HCT116 (cell line): ENCODE results near the gene STARD5. TPM values are rescaled to one million over a fixed set of nuclear protein-coding genes. Genes with fewer than 3 reads are reported as not detected.

Source experiments
- ATAC-seq: fragments of 200-7000 bp; cut with Tn5 transposase; 2 replicates; pipeline ENCODE4 v1.9.1; 2020; ENCODE audit warnings: mild to moderate bottlenecking, moderate library complexity
- BruUV-seq: library from RNA; stranded (reverse); fragments of 400-500 nt; replicated peaks from 2 replicates; lab custom pipeline; 2021; lab: Mats Ljungman, UMichigan
- CTCF ChIA-PET: fragments of 300-600 bp; sonication (Branson Sonifier 250); formaldehyde crosslinking; loops from one replicate; lab custom pipeline; 2021; ENCODE audit warnings: antibody characterized with exemption; lab: Charles Lee
- POLR2A ChIA-PET: fragments of 300-600, 350-600 bp; sonication (Branson Sonifier 250); formaldehyde crosslinking; loops from one replicate; lab custom pipeline; 2021; ENCODE audit warnings: antibody characterized with exemption; lab: Charles Lee
- RAD21 ChIA-PET, 2 experiments: fragments of 300-600 bp; sonication (Branson Sonifier 250); formaldehyde crosslinking; loops; one replicate each; lab custom pipeline; 2023; ENCODE audit warnings: low total read pairs in 2 of 2; ENCODE audit not compliant: uncharacterized antibody in 2 of 2, unreplicated experiment in 2 of 2, low non-redundant PET in 1 of 2; lab: Charles Lee
- DNase-seq: peaks from one replicate; pipeline ENCODE4 v3.0.0-alpha.2; 2010; ENCODE audit warnings: low read depth, low spot score
- H2AFZ ChIP-seq: fragments of 200-600 bp; shearing (Covaris generic), sonication (generic); 2 replicates; pipeline ENCODE4 v1.6.1; 2017; ENCODE audit warnings: low read depth, mixed run types, mixed read lengths, antibody characterized with exemption, low read length; ENCODE audit not compliant: poor library complexity, severe bottlenecking
- H3K27ac ChIP-seq: 2 replicates; pipeline ENCODE4 v1.5.1; 2012; ENCODE audit warnings: low read depth, low read length
- H3K27me3 ChIP-seq: fragments of 200-600 bp; sonication (generic); 2 replicates; pipeline ENCODE4 v1.6.1; 2016; ENCODE audit warnings: mixed run types, low read length, mixed read lengths; ENCODE audit not compliant: insufficient read depth
- H3K36me3 ChIP-seq, 2 experiments: fragments of 200-500 bp in 1 of 2; fragments of 200-600 bp in 1 of 2; sonication (Bioruptor generic) in 1 of 2; sonication (generic) in 1 of 2; 2 replicates each; pipeline versions ENCODE4 v1.5.1 to v1.6.1; 2014 to 2016; ENCODE audit warnings: low read length in 2 of 2, inconsistent platforms in 1 of 2, mixed read lengths in 1 of 2, mixed run types in 1 of 2; ENCODE audit not compliant: insufficient read depth in 2 of 2, control insufficient read depth in 1 of 2
- H3K4me1 ChIP-seq, 2 experiments: fragments of 200-600 bp in 1 of 2; sonication (generic) in 1 of 2; 2 replicates each; pipeline versions ENCODE4 v1.5.1 to v1.6.1; 2012 to 2017; ENCODE audit warnings: low read length in 2 of 2, inconsistent platforms in 1 of 2, mild to moderate bottlenecking in 1 of 2, mixed read lengths in 1 of 2, mixed run types in 1 of 2, moderate library complexity in 1 of 2; ENCODE audit not compliant: insufficient read depth in 2 of 2, control insufficient read depth in 1 of 2
- H3K4me2 ChIP-seq: fragments of 200-600 bp; sonication (generic); 2 replicates; pipeline ENCODE4 v1.6.1; 2017; ENCODE audit warnings: mixed run types, low read length, mixed read lengths
- H3K4me3 ChIP-seq, 2 experiments: fragments of 200-600 bp in 1 of 2; sonication (generic) in 1 of 2; replicated peaks in 1 of 2; 2 replicates each; pipeline ENCODE4 v1.5.1; 2011 to 2016; ENCODE audit warnings: low read length in 2 of 2, control low read depth in 1 of 2, low read depth in 1 of 2, mild to moderate bottlenecking in 1 of 2, mixed read lengths in 1 of 2, mixed run types in 1 of 2
- H3K79me2 ChIP-seq: fragments of 200-600 bp; sonication (generic); 2 replicates; pipeline ENCODE4 v1.6.1; 2017; ENCODE audit warnings: mild to moderate bottlenecking, mixed run types, low read length, moderate library complexity, mixed read lengths; ENCODE audit not compliant: insufficient read depth
- H3K9ac ChIP-seq: fragments of 200-600 bp; sonication (generic); 2 replicates; pipeline ENCODE4 v1.6.1; 2016; ENCODE audit warnings: low read length, mixed read lengths
- H3K9me2 ChIP-seq: fragments of 200-600 bp; sonication (generic), shearing (Covaris generic); 2 replicates; pipeline ENCODE4 v1.6.1; 2017; ENCODE audit warnings: mixed run types, mild to moderate bottlenecking, moderate library complexity; ENCODE audit not compliant: insufficient read depth
- H3K9me3 ChIP-seq, 2 experiments: fragments of 200-500 bp in 1 of 2; fragments of 200-600 bp in 1 of 2; sonication (Bioruptor generic) in 1 of 2; sonication (generic) in 1 of 2; 2 replicates each; pipeline ENCODE4 v1.6.1; 2014 to 2017; ENCODE audit warnings: low read length in 2 of 2, mixed read lengths in 2 of 2, inconsistent platforms in 1 of 2, low read depth in 1 of 2, mild to moderate bottlenecking in 1 of 2, mixed run types in 1 of 2, moderate library complexity in 1 of 2; ENCODE audit not compliant: control insufficient read depth in 1 of 2, insufficient read depth in 1 of 2
- H4K20me1 ChIP-seq: fragments of 200-600 bp; sonication (generic), shearing (Covaris generic); 2 replicates; pipeline ENCODE4 v1.6.1; 2017; ENCODE audit warnings: mixed run types, mild to moderate bottlenecking, moderate library complexity; ENCODE audit not compliant: insufficient read depth
- CBX3 ChIP-seq: IDR thresholded peaks from 2 replicates; pipeline ENCODE4 v1.6.1; 2012; ENCODE audit warnings: low read depth
- CTCF ChIP-seq, 3 experiments: fragments of 200-600 bp in 1 of 3; sonication (generic) in 1 of 3; IDR thresholded peaks in 2 of 3; conservative IDR thresholded peaks in 1 of 3; 2 replicates each; pipeline ENCODE4 v1.5.1; 2012 to 2017; ENCODE audit warnings: low read depth in 2 of 3, low read length in 2 of 3, antibody characterized with exemption in 1 of 3, borderline replicate concordance in 1 of 3, control low read depth in 1 of 3, mild to moderate bottlenecking in 1 of 3, mixed read lengths in 1 of 3, mixed run types in 1 of 3, moderate library complexity in 1 of 3; ENCODE audit not compliant: insufficient read depth in 1 of 3
- EGR1 ChIP-seq: IDR thresholded peaks from 2 replicates; pipeline ENCODE4 v1.6.1; 2012; ENCODE audit warnings: low read depth
- ELF1 ChIP-seq: IDR thresholded peaks from 2 replicates; pipeline ENCODE4 v1.6.1; 2012; ENCODE audit warnings: low read depth, borderline replicate concordance
- EZH2phosphoT487 ChIP-seq: fragments of 200-600 bp; IDR thresholded peaks from 2 replicates; pipeline ENCODE4 v1.6.1; 2018; ENCODE audit warnings: antibody characterized with exemption, borderline replicate concordance
- JUND ChIP-seq: IDR thresholded peaks from 2 replicates; pipeline ENCODE4 v1.6.1; 2012
- MAX ChIP-seq: IDR thresholded peaks from 2 replicates; pipeline ENCODE4 v1.6.1; 2012
- POLR2A ChIP-seq: IDR thresholded peaks from 2 replicates; pipeline ENCODE4 v1.7.0; 2011; ENCODE audit warnings: borderline replicate concordance; ENCODE audit not compliant: insufficient read depth, insufficient read length; ENCODE audit errors: extremely low read depth
- POLR2AphosphoS5 ChIP-seq: IDR thresholded peaks from 2 replicates; pipeline ENCODE4 v1.6.1; 2011; ENCODE audit warnings: mild to moderate bottlenecking, low read depth, low read length, moderate library complexity
- RAD21 ChIP-seq: IDR thresholded peaks from 2 replicates; pipeline ENCODE4 v1.6.1; 2012; ENCODE audit warnings: low read depth, mild to moderate bottlenecking
- SIN3A ChIP-seq: IDR thresholded peaks from 2 replicates; pipeline ENCODE4 v1.6.1; 2012; ENCODE audit warnings: low read depth
- TCF7L2 ChIP-seq: IDR thresholded peaks from 2 replicates; pipeline ENCODE4 v1.7.0; 2011; ENCODE audit warnings: borderline replicate concordance, inconsistent platforms; ENCODE audit not compliant: insufficient read depth, insufficient read length; ENCODE audit errors: extremely low read depth
- ZBTB33 ChIP-seq: IDR thresholded peaks from 2 replicates; pipeline ENCODE4 v1.6.1; 2011; ENCODE audit warnings: mild to moderate bottlenecking, low read length, moderate library complexity; ENCODE audit not compliant: insufficient replicate concordance; ENCODE audit errors: extremely low read depth
- intact Hi-C: fragments of 100-400 bp; cut with micrococcal nuclease; formaldehyde crosslinking; loops from 2 replicates; pipeline ENCODE4 v1.10.0; 2022
- total RNA-seq: library from RNA; stranded (reverse); gene quantifications from one replicate; pipeline ENCODE4 v1.2.1, GENCODE V29; 2021; ENCODE audit not compliant: unreplicated experiment

STARD5 gene
- total RNA-seq, 1 experiment from 2014 or later = 4.0 TPM

- H3K9me3 ChIP-seq = no peaks in the 10 kb centered on the region
- no peak for DNase-seq
- no TSS peak for BruUV-seq
- TF ChIP-seq EZH2phosphoT487 (no peak), ELF1 (no peak), JUND (no peak), CTCF (IDR thresholded peaks at IDR 0.05 in 2 of 3, conservative IDR thresholded peaks at IDR 0.05 in 1 of 3; ENCODE audit: borderline replicate concordance in 1 of 3, insufficient read depth in 1 of 3, low read depth in 2 of 3, low read length in 2 of 3) (no peak), CBX3 (no peak), POLR2AphosphoS5 (no peak), TCF7L2 (no peak), EGR1 (no peak), RAD21 (no peak), POLR2A (no peak), ZBTB33 (no peak), SIN3A (no peak), MAX (no peak)
- no peaks in the 10 kb centered on the region for H3K79me2 ChIP-seq
- H3K4me2 ChIP-seq = no peak overlapping the region
- H3K4me1 ChIP-seq = peaks cover 3 to 7% of the 10 kb centered on the region in 2 experiments
- H3K4me3 ChIP-seq = no peak overlapping the region
- no peaks in the 10 kb centered on the region for H3K9me2 ChIP-seq
- no peak overlapping the region for H3K9ac ChIP-seq
- no peaks in the 10 kb centered on the region for H3K36me3 ChIP-seq
- ChIA-PET RAD21 (no interaction called here), POLR2A (interaction anchor here (1.2 kb wide), 1 partner anchor 32 kb away, joined by 3 read pairs; the partner anchor contains the start of gene STARD5), CTCF (interaction anchor here (1.0 kb wide), 1 partner anchor 17 kb away, joined by 3 read pairs; no protein-coding TSS in a partner anchor)
- no peaks in the 10 kb centered on the region for H4K20me1 ChIP-seq
- H2AFZ ChIP-seq = no peak overlapping the region
- ATAC-seq = no peak
- intact Hi-C loops = no loop called here
- no peak overlapping the region for H3K27ac ChIP-seq
- H3K27me3 ChIP-seq = no peaks in the 10 kb centered on the region
Observed at GRCh38 chr15:81291916-81292522, 31.9 kb downstream of the STARD5 start.
